Measurements from ENCODE around the gene JPH3.

DNA sequence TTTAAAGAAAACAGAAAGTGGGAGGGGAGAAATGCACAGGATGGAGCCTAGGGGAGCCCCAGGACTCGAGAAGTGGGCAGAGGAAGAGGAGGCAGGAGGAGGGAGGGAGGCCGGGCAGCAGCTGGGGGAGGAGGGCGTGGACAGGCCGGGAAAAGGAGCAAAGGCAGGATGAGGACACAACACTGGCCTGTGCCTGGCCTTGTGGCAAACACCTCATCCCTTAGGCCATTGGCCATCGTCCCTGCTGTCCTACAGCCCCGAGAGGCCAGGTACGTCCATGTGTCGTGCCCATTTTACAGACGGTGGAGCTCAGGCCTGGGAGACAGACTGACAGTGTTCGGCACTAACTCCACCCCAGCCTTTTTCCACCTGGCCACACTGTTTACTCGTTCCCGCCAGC lies 15.9 kb downstream of the JPH3 start:
- TF ChIP-seq POLR2A (IDR thresholded peaks at IDR 0.05) (no peak), EP300 (IDR thresholded peaks at IDR 0.05) (no peak)
- TF ChIP-seq, protein P1, sequence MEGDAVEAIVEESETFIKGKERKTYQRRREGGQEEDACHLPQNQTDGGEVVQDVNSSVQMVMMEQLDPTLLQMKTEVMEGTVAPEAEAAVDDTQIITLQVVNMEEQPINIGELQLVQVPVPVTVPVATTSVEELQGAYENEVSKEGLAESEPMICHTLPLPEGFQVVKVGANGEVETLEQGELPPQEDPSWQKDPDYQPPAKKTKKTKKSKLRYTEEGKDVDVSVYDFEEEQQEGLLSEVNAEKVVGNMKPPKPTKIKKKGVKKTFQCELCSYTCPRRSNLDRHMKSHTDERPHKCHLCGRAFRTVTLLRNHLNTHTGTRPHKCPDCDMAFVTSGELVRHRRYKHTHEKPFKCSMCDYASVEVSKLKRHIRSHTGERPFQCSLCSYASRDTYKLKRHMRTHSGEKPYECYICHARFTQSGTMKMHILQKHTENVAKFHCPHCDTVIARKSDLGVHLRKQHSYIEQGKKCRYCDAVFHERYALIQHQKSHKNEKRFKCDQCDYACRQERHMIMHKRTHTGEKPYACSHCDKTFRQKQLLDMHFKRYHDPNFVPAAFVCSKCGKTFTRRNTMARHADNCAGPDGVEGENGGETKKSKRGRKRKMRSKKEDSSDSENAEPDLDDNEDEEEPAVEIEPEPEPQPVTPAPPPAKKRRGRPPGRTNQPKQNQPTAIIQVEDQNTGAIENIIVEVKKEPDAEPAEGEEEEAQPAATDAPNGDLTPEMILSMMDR (IDR thresholded peaks at IDR 0.05): no peak

Data from tibial nerve (tissue), 4 donors.